ENCODE measurements around the gene CACHD1.

Gene CACHD1

GRCh38 chr1:64451440-64451839 is 18.5 kb upstream of the CACHD1 start:
- Histone ChIP-seq H3K27me3 (ENCODE audit: low read length) (no peaks in the 10 kb centered on the region), H3K79me2 (ENCODE audit: insufficient read depth, low read length) (no peaks in the 10 kb centered on the region), H3K4me2 (ENCODE audit: low read depth, low read length, poor library complexity, severe bottlenecking) (no peak overlapping the region), H2AFZ (ENCODE audit: low read depth, low read length, severe bottlenecking) (no peak overlapping the region), H3K9me2 (replicated peaks; ENCODE audit: insufficient read depth, low read length) (no peaks in the 10 kb centered on the region), H3K27ac (ENCODE audit: low read depth, low read length) (no peak overlapping the region), H3K9ac (ENCODE audit: low read length) (no peak overlapping the region), H3K9me3 (ENCODE audit: insufficient read depth, low read length) (no peaks in the 10 kb centered on the region), H4K20me1 (ENCODE audit: low read depth, low read length) (no peaks in the 10 kb centered on the region), H3F3A (ENCODE audit: insufficient read depth) (no peaks in the 10 kb centered on the region), H3K4me3 (ENCODE audit: insufficient read depth, low read length, poor library complexity, severe bottlenecking) (no peak overlapping the region), H3K36me3 (ENCODE audit: low read length) (no peaks in the 10 kb centered on the region)
- TF ChIP-seq EZH2phosphoT487 (conservative IDR thresholded peaks at IDR 0.05; ENCODE audit: low read length): no peak
- TF ChIP-seq CTCF (IDR thresholded peaks at IDR 0.05; ENCODE audit: insufficient read depth, low read length, poor library complexity, severe bottlenecking): no peak

- Histone ChIP-seq H4K20me1 (ENCODE audit: low read depth, low read length) (no peaks in the 10 kb centered on the region), H3K4me3 (ENCODE audit: insufficient read depth, low read length, poor library complexity, severe bottlenecking) (no peak overlapping the region), H3K9ac (ENCODE audit: low read length) (no peak overlapping the region), H3K36me3 (ENCODE audit: low read length) (no peaks in the 10 kb centered on the region), H3K4me2 (ENCODE audit: low read depth, low read length, poor library complexity, severe bottlenecking) (no peak overlapping the region), H2AFZ (ENCODE audit: low read depth, low read length, severe bottlenecking) (no peak overlapping the region), H3K9me2 (replicated peaks; ENCODE audit: insufficient read depth, low read length) (no peaks in the 10 kb centered on the region), H3F3A (ENCODE audit: insufficient read depth) (no peaks in the 10 kb centered on the region), H3K27me3 (ENCODE audit: low read length) (no peaks in the 10 kb centered on the region), H3K79me2 (ENCODE audit: insufficient read depth, low read length) (no peaks in the 10 kb centered on the region), H3K27ac (ENCODE audit: low read depth, low read length) (no peak overlapping the region), H3K9me3 (ENCODE audit: insufficient read depth, low read length) (no peaks in the 10 kb centered on the region)
- TF ChIP-seq EZH2phosphoT487 (conservative IDR thresholded peaks at IDR 0.05; ENCODE audit: low read length) (no peak), CTCF (IDR thresholded peaks at IDR 0.05; ENCODE audit: insufficient read depth, low read length, poor library complexity, severe bottlenecking) (no peak)
Observed at GRCh38 chr1:64453688-64454087, 16.2 kb upstream of the CACHD1 start.

GRCh38 chr1:64458915-64459314 is 11.0 kb upstream of the CACHD1 start:
- H3K9ac ChIP-seq (ENCODE audit: low read length): no peak overlapping the region
- H3K4me2 ChIP-seq (ENCODE audit: low read depth, low read length, poor library complexity, severe bottlenecking): no peak overlapping the region
- no peak overlapping the region for H3K27ac ChIP-seq (ENCODE audit: low read depth, low read length)
- H2AFZ ChIP-seq (ENCODE audit: low read depth, low read length, severe bottlenecking): no peak overlapping the region
- no peak overlapping the region for H3K4me3 ChIP-seq (ENCODE audit: insufficient read depth, low read length, poor library complexity, severe bottlenecking)
- H4K20me1 ChIP-seq (ENCODE audit: low read depth, low read length): no peaks in the 10 kb centered on the region
- H3K9me2 ChIP-seq (replicated peaks; ENCODE audit: insufficient read depth, low read length): no peaks in the 10 kb centered on the region
- TF ChIP-seq CTCF (IDR thresholded peaks at IDR 0.05; ENCODE audit: insufficient read depth, low read length, poor library complexity, severe bottlenecking) (no peak), EZH2phosphoT487 (conservative IDR thresholded peaks at IDR 0.05; ENCODE audit: low read length) (no peak)
- no peaks in the 10 kb centered on the region for H3F3A ChIP-seq (ENCODE audit: insufficient read depth)
- H3K9me3 ChIP-seq (ENCODE audit: insufficient read depth, low read length): no peaks in the 10 kb centered on the region
- no peaks in the 10 kb centered on the region for H3K27me3 ChIP-seq (ENCODE audit: low read length)
- no peaks in the 10 kb centered on the region for H3K36me3 ChIP-seq (ENCODE audit: low read length)
- no peaks in the 10 kb centered on the region for H3K79me2 ChIP-seq (ENCODE audit: insufficient read depth, low read length)

Measured in SU-DHL-6 (cell line).